Skin of body (tissue), 2 donors: ENCODE results near the gene CD300A. TPM values are rescaled to one million over a fixed set of nuclear protein-coding genes. Genes with fewer than 3 reads are reported as not detected.

Source experiments
- DNase-seq: peaks from one replicate; lab custom pipeline; 2025; lab: John Stamatoyannopoulos, UW
- total RNA-seq: library from RNA; depleted of rRNA; stranded (reverse); fragments of >200 nt; gene quantifications from one replicate; pipeline ENCODE4 v1.2.3, GENCODE V29; 2014

CD300A gene
- total RNA-seq, 1 donor from 2014 or later: 6.0 TPM

DNA sequence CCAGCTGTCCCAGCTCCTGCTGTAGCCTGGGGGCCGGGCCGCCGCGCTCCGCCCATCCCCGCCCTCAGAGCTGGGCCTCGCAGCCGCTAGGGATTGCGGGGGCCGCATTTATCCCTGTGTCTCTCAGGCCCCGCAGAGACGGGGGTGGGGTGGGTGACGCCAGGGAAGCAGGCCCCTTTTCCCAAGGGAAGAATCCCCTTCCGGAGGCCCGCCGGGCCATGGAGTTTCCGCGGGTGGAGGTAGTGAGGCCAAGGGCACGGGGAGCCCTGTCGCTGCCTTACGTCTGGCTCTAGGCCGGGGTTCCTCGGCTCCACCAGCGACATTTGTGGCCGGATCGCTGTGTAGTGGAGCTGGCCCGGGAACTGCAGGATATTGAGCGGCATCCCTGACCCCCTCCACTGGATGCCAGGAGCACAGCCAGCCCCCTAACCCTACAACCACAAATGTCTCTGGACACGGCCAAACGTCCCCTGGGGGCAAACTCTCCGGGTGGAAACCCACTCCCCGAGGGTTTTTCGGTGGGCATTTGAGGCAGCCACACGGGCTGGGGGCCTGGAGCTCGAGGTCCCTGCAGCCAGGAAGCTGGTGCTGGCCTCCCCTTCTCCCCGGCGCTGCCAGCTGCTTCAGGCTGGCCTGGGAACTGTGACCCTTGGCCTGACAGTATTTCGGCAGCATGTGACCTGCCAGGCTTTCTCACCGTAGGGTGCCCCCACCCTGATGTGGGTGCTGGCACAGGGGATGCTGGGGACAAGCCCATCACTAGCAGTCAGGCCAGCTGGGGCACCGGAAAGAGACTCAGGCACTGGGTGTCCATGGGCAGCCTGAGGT, 12.0 kb upstream of the CD300A start:
- peak; percentile 80 for DNase-seq

DNA sequence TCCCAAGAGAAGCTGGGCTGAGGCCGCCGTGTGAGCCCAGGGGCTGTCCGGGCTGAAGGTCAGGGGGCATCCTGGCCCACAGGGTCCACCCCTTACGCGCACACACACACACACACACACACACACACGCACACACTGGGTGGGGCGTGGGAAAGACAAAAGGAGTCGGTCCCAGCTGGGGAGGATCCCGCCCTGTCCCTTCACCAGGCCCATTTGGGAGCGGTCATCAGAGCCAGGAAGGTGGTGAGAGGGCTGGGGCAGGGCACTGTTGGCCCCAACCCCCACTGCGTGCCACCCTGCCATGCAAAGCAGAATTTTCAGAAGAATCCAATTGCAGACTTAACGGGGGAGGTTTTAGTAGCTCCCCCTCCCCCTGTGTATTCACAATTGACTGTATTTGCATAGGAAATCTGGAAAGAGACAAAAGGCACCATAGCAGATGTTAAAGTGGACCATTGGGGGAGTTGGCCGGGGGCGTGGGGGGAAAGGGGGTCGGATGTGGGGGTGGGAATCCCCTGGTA, 11.3 kb upstream of the CD300A start:
- no peak for DNase-seq

DNA sequence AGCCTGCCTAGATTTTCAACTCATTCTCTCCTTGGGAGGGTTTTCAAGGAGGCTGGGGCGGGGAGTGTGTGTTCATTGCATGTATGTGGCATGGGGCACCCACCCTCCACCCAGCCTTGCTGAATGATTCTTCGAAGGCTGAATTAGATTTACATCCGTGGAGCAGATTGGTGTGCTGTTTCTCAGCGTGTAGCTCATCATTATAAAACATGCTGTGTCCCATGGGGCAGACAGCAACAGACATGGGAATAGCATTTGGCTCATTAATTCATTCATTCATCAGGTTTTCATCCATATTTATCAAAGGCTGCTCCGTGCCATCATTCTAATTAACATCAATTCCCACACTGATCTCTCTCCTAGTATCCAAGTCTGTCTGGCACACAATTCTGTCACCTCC, 10.6 kb upstream of the CD300A start:
- no peak for DNase-seq

DNA sequence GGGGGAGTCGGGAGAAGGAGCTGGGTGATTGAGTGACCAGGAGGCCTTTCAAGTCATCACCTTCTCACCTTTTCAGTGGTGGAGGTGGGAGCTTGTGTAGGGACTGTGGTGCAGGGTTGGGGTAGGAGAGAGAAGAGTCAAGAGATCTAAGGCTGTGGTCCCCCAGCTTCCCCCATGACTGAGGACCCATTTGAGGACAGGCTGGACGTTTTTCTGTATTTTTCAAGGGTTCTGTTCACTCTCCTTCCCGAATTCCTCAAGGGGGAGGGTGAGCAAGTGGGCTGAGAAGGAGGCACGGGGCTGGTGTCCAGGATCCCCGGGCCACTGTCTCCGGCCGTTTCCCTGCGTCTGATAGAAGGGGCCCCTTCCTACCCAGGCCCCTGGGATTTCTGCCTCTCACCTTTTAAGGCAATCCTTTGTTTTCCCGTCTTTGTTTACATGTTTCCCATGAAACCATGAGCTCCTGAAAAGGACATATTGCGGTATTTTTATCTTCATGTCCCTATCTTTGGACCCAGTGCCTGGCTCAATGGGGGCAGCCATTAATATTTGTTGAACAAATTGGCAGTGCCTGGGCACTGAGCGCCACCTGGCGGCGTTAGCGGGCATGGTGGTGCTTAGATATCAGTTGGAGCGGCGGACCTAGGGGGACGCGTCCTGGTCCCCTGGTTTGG, 9.2 kb upstream of the CD300A start:
- peak; percentile 45 for DNase-seq

DNA sequence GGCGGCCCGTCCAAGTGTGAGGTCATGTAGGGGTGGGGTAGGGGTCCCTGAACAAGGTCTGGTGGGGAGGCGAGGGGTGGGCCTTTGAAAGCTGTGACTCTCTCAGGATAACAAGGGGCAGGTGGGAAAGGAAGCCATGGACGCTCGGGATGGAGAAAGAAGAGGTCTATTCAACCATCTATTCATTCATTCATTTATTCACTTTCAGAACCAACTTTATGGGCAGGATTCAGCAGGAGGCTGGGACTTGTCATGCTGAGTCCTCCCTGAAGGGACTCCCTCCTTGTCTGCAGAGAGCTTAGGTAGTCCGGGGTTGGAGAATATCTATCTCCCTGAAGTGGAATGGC, 8.6 kb upstream of the CD300A start:
- no peak for DNase-seq

DNA sequence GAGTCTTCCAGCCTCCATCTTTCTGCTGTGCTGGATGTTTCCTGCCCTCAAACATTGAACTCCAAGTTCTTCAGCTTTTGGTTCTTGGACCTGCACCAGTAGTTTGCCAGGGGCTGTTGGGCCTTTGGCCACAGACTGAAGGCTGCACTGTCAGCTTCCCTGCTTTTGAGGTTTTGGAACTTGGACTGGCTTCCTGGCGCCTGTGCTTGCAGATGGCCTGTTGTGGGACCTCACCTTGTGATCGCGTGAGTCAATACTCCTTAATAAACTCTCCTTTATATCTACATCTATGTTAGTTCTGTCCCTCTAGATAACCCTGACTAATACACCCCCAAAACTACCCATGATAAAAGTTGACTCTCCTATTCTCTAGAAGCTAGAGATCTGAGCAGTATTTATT, 7.6 kb upstream of the CD300A start:
- DNase-seq: no peak

DNA sequence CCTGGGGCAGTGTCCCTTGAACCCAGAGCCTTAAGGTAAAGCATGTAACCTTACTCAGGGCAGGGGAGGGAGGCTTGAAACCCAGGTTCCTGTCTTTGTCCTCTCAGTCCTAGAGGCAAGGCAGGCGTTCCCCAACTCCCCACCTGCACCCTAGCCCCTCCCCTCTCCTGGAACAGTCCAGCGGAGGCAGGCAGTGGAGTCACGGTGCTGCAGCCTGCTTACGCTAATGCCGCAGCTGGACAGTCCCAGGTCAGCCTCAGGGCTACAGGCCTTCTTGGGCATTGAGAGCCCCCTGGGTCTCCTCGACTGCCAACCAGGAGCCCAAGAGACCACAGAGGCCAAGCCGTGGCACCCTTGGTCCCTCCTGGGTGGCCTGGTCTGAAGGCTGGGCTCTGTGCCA, 6.8 kb upstream of the CD300A start:
- no peak for DNase-seq

DNA sequence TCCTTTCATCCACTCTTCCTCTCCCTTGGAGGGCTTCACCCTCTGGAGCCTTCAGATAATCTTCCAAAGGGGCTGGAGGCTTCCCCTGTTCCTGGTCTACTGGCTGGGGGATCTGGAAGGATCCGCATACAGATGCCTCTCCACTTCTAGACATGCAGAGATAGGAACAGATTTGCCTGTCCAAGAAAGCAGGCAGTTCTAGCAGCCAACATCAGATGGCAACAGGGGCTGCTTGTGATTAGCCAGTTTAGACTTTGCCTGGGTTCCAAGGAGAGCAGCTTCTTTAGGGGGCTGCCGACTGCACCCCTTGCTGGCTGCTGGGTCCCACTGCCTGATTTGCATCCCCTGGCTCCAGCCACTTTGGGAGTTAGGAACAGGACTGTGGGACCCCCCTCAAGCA, 6.2 kb upstream of the CD300A start:
- no peak for DNase-seq

DNA sequence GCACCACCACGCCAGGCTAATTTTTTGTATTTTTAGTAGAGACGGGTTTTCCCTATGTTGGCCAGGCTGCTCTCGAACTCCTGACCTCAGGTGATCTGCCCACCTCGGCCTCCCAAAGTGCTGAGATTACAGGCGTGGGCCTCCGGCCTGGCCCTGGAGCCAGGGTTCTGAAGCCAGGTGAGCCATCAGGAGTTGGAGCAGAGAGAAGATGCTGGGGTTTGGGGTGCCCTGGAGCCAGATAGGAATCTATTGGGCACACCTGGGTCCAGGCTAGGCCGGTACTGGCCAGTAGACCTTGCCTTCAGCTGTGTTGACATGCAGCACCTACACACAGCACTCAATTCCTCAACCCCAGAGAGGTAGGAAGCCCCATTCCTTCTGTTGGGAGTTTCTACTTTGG, 5.4 kb upstream of the CD300A start:
- DNase-seq: no peak

DNA sequence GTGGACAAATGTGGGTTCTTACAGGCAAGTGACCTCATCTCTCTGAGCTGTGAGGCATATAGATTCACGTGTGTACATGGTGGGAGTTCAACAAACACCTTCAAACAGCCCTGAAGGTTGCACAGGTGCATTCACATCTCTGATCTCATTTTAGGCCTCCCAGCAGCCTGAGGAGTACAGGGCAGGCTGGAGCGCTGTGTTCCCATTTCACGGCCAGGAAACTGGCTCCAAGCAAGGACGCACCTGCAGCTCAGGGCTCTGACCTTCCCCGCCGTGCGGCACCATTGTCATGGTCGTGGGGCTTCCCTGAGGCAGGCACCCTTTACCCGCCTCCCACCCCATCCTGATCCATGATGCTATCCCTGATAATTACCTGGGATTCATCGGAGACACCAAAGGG, 4.8 kb upstream of the CD300A start:
- DNase-seq: no peak

DNA sequence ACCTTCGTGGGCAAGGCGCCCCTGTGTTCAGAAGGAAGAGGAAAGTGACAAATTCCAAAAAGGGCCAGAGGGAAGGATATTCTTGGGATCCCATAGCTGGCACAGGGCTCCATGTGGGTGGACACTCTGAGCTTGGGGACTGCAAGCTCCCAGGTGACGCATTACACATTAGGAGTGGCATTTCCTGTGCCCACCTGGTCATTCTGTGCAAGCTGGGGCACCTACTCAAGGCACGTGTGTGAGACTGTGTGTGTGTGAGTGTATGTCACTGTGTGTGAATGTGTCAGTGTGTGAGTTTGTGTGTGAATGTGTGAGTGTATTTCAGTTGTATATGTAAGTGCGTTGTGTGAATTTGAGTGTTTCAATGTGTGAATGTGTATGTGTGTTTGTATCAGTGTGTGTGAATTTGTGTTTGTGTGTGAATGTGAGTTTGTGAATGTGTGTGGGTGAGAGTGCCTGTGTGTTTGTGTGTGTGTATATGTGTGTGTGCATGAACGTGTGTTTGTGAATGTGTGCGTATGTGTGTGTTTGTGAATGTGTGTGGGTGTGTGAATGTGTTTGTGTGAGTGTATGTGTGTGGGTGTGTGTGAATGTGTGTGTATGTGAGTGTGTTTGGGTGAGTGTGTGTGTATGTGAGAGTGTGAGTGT, 1.6 kb upstream of the CD300A start:
- DNase-seq: no peak

DNA sequence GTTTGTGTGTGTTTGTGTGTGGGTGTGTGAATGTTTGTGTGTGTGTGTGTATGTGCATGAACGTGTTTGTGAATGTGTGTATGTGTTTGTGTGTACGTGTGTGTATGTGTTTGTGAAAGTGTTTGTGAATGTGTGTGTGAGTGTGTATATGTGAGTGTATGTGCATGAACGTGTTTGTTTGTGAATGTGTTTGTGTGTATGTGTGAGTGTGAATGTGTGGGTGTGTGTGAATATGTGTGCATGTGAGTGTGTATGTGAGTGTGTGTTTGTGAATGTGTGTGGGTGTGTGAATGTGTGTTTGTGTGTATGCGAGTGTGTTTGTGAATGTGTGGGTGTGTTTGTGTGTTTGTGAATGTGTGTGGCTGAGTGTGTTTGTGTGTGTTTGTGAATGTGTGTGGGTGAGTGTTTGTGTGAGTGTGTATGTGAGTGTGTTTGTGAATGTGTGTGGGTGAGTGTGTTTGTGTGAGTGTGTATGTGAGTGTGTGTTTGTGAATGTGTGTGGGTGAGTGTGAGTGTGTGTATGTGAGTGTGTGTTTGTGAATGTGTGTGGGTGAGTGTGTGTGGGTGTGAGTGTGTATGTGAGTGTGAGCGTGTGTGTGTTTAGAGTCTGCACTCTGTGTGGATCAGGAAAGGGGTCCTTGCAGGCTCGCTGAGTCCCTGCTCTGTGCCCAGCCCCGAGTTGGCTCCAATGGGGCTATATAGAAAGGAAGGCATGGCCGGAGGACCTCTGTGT, 890 bp upstream of the CD300A start:
- DNase-seq: no peak

DNA sequence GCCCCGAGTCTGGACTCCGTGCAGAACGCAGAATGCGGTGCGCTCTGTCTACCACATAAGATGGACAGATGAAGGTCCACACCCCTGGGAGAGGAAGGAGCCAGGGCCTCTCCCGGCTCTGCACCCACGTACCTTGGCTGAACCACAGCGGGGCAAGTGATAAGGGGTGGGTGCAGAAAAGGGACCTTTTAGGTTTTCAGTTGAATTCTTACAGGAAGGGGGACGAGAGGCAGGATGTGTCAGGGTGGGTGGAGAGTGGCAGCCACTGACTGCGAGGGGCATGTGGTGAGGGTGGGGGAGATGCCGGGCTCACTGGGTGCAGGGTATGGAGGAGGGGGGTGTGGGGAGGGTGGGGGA, 372 bp downstream of the CD300A start:
- DNase-seq: no peak

DNA sequence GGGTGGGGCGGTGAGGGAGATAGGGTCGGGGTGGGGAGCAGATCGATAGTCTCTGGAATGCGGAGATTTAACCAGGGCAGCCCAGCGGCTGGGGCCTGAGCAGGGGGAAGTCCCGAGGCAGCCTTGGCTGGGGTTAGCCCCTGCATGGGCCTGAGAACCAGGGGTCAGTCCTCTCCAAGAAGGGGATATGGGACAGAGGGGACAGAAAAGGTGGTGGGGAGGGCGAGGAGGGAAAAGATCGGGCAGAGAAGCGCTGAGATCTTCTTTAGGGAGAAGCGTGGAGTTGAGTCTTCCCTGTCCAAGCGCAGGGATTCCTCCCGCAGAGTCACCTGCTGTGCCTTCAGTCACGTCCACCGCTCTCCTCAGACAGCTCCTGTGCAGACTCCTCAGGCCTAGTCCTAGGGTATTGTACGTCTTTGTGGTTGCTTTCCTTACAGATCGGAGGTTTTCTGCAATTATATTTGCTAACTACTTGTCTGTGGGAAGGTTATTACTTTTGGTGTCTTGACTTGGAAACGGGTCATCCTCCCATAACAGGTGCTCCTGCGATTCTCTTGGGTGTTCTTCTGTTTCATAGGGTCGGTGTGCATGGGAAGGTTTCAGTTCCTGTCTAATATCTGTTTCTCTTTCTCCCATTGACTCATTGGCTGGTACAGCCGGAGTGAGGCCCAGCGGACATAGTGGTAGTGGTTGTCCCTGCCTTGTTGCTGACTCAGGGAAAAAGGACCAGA, 952 bp downstream of the CD300A start:
- no peak for DNase-seq

DNA sequence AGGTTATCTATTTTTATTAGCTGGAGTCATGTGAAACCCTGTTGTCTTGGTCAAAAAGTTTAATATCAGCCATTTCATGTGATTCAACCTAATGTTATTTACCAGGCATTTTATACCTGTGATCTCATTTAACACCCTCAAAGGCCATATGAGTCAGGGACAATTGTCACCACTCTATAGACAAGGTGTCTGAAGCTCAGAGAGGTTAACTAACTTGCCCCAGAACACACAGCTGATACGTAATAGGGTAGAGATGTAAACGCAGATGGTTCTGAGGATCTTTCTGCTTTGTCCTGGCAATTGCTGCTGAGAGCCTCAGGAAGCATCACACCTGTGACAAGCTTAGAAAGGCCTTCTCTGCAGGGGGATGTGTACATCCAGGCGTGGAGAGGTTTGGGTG, 4.9 kb downstream of the CD300A start:
- no peak for DNase-seq

DNA sequence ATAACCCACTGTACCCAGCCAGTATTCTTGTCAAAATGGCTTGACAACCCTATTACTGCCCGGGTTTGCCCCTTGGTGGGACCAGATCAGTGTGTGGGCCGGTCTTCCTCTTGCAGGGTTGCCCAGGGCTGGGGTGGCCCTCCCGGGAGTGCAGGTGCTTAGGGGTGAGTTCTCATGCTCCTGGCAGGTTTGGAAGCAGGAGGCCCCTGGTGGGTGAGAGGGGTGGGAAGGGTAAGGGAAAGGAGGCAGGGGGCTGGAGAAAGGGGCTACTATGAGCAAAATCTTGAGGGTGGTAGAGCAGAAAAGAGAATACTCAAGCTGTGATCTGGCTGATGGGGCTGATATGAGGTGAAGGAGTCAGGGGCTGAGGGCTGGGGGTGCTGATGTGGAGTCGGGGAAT, 6.5 kb downstream of the CD300A start:
- DNase-seq: no peak

DNA sequence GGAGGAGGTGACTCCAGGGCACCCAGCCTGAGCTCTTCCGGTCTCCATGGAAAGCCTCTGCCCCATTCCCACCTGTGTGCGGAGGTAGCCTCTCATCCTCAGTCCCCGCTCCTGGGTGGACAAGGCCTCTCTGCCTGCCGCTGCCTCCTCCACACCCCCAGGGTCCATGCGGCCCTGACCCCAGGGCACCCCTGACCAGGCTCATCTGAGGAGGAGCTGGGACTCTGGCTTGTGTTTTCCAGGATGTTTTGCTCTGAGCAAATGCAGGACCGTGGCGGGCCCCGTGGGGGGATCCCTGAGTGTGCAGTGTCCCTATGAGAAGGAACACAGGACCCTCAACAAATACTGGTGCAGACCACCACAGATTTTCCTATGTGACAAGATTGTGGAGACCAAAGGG, 6.9 kb downstream of the CD300A start:
- no peak for DNase-seq

DNA sequence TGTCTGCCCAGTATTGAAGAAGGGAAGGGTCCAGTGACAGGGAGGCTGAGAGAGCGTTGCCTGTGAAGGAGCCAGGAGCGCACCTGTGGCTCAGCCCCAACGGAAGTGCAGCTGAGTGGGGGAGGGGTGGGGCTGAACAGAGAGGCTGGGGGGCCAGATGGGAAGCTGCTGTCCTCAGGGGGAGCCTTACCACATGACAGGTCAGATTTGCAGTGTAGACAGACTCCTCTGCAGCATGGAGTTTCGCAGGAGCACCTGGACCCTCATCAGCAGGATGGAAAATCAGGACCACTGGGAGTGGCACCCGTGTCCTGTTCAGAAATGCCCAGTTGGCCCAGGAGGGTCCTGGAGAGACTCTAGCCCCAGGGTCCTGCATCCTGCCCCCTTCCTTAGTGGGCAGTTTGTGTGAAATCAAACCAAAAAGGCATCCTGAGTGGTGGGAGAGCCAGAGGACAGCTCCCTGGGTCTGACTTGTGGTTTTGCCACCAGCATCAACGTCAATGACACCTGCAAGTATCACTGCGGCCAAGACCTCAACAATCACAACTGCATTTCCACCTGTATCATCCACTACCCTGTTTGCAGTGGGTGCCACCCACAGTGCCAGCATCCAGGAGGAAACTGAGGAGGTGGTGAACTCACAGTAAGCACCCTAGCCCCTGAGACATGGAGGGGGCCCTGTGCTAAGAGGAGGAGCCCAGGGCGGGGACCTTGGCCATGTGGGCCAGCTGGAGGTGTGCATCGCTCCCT, 7.8 kb downstream of the CD300A start:
- DNase-seq: no peak

DNA sequence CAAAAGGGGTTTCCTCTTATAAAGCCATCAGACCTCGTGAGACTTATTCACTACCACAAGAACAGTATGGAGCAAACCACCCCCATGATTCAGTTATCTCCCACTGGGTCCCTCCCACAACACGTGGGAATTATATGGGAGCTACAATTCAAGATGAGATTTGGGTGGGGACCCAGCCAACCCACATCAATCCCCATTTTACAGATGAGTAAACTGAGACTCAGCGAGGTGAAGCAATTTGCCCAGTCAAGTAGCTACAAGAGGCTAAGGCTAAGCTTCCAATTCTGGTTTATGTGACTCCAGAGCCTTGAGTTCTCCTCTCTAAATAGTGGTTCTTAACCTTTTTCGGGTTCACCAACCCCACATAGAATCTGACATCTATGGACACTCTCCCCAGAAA, 8.8 kb downstream of the CD300A start:
- DNase-seq: no peak

DNA sequence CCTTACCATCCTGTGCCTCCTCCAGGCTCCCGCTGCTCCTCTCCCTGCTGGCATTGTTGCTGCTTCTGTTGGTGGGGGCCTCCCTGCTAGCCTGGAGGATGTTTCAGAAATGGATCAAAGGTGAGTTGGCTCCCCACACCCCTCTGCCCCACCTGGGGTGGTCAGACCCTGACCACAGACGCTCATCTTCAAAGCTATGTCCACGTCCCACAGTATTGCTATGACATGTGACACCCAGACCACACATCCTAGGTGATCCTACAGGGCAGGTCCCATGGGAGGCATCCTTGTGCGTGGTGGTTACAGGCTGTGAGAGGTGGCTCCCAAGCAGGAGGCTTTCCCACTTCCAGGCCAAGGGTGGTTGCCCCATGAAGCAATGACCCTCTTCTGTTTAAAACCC, 11.0 kb downstream of the CD300A start:
- DNase-seq: no peak
